Skeletal muscle satellite cell (primary cell): ENCODE data around the gene AMMECR1.

ENCODE experiments used
- H3K27me3 ChIP-seq: 2 replicates; pipeline ENCODE4 v1.7.0; 2013; ENCODE audit warnings: low read length; ENCODE audit not compliant: control insufficient read depth, insufficient read depth
- H3K36me3 ChIP-seq: 2 replicates; pipeline ENCODE4 v1.7.0; 2013; ENCODE audit warnings: mild to moderate bottlenecking, control low read depth, low read length; ENCODE audit not compliant: insufficient read depth
- H3K4me1 ChIP-seq: 2 replicates; pipeline ENCODE4 v1.7.0; 2013; ENCODE audit warnings: low read length; ENCODE audit not compliant: control insufficient read depth, insufficient read depth
- H3K4me2 ChIP-seq: 2 replicates; pipeline ENCODE4 v1.7.0; 2013; ENCODE audit warnings: mild to moderate bottlenecking, low read length
- H3K4me3 ChIP-seq: 2 replicates; pipeline ENCODE4 v1.7.0; 2013; ENCODE audit warnings: low read length
- H3K9ac ChIP-seq: 2 replicates; pipeline ENCODE4 v1.7.0; 2013; ENCODE audit warnings: mild to moderate bottlenecking, low read depth, low read length, moderate library complexity
- H3K9me3 ChIP-seq: replicated peaks from 2 replicates; pipeline ENCODE4 v1.7.0; 2013; ENCODE audit warnings: mild to moderate bottlenecking, control low read depth, low read length

AMMECR1 gene

DNA sequence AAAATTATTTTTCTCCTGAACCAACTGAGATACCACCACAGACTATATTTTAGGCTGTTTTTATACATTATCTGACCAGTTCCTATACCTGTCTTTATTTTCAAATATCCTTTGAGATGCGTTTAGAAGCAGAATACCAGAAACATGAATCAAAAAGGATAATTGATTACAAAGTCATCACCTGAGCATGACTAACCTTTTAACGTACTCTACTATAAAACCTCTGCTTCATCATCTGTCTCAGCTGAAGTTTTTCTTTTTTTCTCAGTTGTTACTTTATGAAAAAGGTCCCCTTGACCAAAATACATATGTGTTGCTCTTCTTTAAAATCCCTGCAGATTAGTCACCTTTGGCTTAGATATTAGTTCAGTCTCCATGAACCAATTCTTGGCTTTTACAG lies 109.8 kb downstream of the AMMECR1 start:
- no peaks in the 10 kb centered on the region for H3K36me3 ChIP-seq
- H3K27me3 ChIP-seq, result no peaks in the 10 kb centered on the region
- H3K9ac ChIP-seq, result no peak overlapping the region
- H3K9me3 ChIP-seq, result no peaks in the 10 kb centered on the region
- H3K4me2 ChIP-seq, result no peak overlapping the region
- no peak overlapping the region for H3K4me3 ChIP-seq
- peaks cover 21% of the 10 kb centered on the region for H3K4me1 ChIP-seq

DNA sequence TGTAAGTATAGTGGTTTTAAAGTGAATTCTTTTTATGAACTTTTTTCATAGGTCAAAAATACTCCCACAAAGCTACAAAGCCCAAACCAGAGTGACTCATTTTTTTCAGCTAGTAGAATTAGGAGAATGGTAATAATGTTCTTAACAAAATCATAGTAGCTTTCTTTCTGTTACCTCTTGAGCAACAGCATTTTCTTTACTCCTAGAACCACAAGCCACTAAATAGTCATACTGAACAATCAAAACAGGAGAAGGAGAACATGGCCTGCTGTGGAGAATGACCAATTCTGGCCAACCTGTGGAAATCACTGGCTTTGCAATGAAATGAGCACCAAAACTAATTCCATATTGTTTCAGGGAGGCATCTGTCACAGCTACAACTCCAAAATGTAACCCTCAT lies 112.9 kb downstream of the AMMECR1 start:
- no peaks in the 10 kb centered on the region for H3K36me3 ChIP-seq
- peaks cover 4% of the 10 kb centered on the region for H3K27me3 ChIP-seq
- H3K4me1 ChIP-seq, result peaks cover 16% of the 10 kb centered on the region
- H3K9ac ChIP-seq, result no peak overlapping the region
- H3K9me3 ChIP-seq, result no peaks in the 10 kb centered on the region
- no peak overlapping the region for H3K4me3 ChIP-seq
- H3K4me2 ChIP-seq, result no peak overlapping the region

DNA sequence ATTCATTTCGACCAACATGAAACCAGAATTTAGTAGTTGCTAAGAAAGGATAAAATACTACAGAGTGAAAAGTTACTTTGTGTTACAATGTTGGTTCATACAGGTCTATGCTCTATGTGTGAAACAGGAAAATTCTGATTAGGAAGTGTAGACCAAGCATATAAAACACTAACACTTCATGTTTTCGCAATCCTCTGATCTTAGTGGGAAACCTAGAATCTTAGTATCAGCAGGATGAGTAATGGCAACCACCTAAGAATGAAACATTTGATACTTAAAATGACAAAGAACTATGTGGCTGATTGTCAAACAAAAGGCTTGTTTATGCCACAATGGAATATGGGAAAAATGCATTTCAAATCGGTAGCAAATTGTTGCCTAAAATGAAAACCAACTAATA lies 116.1 kb downstream of the AMMECR1 start:
- Histone ChIP-seq H3K4me1 (peaks cover 11% of the 10 kb centered on the region), H3K9me3 (no peaks in the 10 kb centered on the region), H3K9ac (no peak overlapping the region), H3K27me3 (peaks cover 13% of the 10 kb centered on the region), H3K4me3 (no peak overlapping the region), H3K36me3 (no peaks in the 10 kb centered on the region), H3K4me2 (no peak overlapping the region)

DNA sequence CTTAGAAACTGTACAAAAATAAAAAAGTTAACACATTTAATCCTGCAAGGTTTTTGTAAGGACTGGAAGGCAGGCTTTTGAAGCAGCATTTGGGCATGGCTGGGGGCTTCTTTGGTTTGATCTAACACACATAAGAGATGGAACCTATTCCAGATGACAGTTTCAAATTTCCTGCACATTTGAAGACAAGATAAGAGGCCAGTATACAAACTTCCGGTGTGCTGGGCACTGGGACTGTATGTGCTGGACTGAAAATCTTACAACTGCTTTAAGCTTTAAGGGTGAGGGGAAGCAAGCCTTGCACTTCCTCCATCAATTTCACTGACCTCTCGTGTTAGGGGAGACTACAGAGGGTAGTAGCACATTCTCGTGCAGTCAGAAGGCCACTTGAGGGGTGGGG lies 122.9 kb downstream of the AMMECR1 start:
- Histone ChIP-seq H3K9me3 (no peaks in the 10 kb centered on the region), H3K4me1 (no peaks in the 10 kb centered on the region)

DNA sequence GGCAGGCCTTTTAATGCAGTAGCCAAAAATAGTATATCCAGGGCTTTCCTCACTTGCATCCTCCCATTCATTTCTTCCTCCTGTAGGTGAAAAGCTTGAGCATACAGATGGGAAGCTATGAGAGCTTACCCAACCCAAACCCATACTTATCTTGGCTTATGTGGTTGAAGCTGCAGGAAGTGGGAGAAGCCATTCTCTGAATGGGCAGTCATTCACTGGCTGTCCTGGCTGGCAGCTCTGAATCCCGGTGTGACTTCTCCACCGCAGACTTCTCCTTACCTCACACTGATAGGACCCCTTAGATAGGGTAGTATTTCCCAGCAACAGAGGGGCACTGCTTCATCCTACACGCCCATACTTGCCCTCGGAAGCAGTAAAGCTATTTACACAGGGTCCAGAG lies 125.4 kb downstream of the AMMECR1 start:
- Histone ChIP-seq H3K4me2 (no peak overlapping the region), H3K27me3 (no peaks in the 10 kb centered on the region), H3K4me1 (no peaks in the 10 kb centered on the region), H3K36me3 (no peaks in the 10 kb centered on the region), H3K9ac (no peak overlapping the region), H3K9me3 (no peaks in the 10 kb centered on the region), H3K4me3 (no peak overlapping the region)

More for the DNA sequence above, 122.9 kb downstream of the AMMECR1 start:
- Histone ChIP-seq H3K36me3 (no peaks in the 10 kb centered on the region), H3K4me3 (no peak overlapping the region), H3K4me2 (no peak overlapping the region), H3K27me3 (peaks cover 9% of the 10 kb centered on the region), H3K9ac (no peak overlapping the region)

DNA sequence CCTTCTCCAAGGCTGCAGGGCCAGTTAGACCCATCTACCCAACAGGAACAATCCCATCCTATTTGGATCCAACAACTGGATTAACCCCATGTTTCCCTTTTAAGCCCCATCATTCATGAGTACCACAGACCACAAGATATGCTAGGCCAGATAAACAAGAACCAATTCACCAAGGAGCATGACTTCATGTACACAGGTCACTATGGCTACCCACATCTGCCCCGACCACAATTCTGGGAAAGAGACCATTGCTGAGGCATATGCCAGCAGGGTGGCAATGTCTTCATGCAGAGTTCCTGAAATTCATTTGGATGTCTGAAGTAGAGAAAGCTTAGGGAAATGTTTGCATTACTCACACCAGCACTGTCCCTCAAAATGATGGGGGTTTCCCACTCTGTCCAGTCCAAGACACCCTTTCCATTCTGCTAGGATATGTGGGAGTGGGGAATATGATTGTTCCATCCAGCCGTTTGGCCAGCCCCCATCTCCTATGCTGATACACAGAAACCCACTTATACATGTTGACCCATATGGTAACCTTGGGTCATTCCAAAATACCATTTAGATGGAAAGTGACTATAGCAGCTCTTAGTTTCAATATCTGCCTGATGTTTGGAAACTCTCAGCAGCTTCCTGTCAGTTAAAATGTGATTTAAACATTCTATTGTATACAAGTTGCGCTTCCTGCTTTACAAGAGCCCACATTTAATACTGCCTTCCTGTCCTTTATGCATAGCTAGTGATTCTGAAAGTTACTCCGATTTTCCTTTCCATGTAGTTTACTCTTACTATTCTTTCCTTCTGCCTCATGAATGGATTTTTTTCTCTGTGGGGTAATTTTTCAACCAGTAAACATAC lies 129.0 kb downstream of the AMMECR1 start:
- no peak overlapping the region for H3K4me2 ChIP-seq
- H3K36me3 ChIP-seq, result no peaks in the 10 kb centered on the region
- no peaks in the 10 kb centered on the region for H3K9me3 ChIP-seq
- H3K27me3 ChIP-seq, result no peaks in the 10 kb centered on the region
- H3K4me3 ChIP-seq, result no peak overlapping the region
- H3K4me1 ChIP-seq, result no peaks in the 10 kb centered on the region
- no peak overlapping the region for H3K9ac ChIP-seq

DNA sequence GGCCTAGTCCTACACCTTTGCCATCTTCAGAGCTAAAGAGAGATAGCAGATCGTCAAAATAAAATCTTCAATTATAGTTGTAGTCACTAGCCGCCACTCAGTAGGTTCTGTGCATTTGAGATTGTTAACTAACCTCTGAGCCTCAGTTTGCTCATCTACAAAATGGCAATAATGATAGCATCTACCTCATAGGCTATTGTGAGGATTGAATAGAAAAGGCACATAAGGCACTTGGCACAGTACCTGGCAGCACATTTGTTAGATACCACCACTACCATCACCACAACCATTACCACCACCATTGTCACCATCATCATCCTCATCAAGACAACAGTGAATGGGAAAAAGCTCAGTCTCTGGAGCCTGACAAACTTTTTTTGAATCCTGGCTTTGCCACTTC lies 134.6 kb downstream of the AMMECR1 start:
- peaks cover 18% of the 10 kb centered on the region for H3K4me1 ChIP-seq
- no peak overlapping the region for H3K4me3 ChIP-seq
- no peaks in the 10 kb centered on the region for H3K36me3 ChIP-seq
- H3K9ac ChIP-seq, result no peak overlapping the region
- H3K9me3 ChIP-seq, result no peaks in the 10 kb centered on the region
- no peaks in the 10 kb centered on the region for H3K27me3 ChIP-seq
- no peak overlapping the region for H3K4me2 ChIP-seq

DNA sequence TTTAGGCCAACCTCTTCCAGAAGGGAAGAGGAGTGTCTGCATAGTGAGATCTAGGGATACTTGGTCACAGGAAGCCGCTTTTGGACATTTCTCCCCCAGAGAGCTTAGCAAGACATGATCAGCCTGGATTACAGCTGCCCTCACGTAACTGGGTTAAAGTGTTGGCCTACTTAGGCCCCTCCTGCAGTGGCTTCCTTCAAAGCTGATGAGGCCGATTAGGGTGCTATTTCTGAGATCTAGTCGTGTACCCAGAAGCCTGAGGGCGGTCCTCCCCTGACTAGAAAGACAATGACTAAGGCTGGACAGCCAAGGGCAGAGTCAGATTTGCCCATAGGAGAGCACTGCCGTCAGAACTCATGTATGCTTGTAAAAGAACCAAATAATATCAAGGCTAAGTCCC lies 135.0 kb downstream of the AMMECR1 start:
- Histone ChIP-seq H3K4me1 (peaks cover 18% of the 10 kb centered on the region), H3K9me3 (no peaks in the 10 kb centered on the region), H3K4me3 (no peak overlapping the region), H3K9ac (no peak overlapping the region), H3K36me3 (no peaks in the 10 kb centered on the region), H3K27me3 (peaks cover under 1% of the 10 kb centered on the region), H3K4me2 (no peak overlapping the region)

DNA sequence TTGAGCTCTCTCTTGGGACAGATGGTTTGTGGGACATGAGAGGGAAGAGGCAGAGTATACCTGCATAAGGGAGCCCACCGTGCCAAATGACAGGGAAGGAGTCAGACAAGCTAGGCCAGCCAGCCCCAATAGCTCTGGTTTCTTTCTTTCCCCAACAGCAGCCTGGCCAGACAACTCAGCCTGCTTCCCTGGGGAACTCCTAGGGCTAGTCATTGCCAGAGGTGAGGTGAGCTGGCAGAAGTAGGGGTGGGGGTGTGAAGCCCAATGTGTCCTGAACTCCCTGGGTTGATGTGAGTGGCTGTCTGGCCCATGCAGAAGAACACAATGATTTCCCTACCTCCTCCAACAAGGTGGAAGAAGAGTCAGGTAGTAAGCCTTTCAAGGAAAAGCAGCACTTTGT lies 135.5 kb downstream of the AMMECR1 start:
- no peak overlapping the region for H3K9ac ChIP-seq
- no peaks in the 10 kb centered on the region for H3K36me3 ChIP-seq
- no peaks in the 10 kb centered on the region for H3K9me3 ChIP-seq
- peaks cover 3% of the 10 kb centered on the region for H3K27me3 ChIP-seq
- H3K4me1 ChIP-seq, result peaks cover 18% of the 10 kb centered on the region
- no peak overlapping the region for H3K4me3 ChIP-seq
- no peak overlapping the region for H3K4me2 ChIP-seq

DNA sequence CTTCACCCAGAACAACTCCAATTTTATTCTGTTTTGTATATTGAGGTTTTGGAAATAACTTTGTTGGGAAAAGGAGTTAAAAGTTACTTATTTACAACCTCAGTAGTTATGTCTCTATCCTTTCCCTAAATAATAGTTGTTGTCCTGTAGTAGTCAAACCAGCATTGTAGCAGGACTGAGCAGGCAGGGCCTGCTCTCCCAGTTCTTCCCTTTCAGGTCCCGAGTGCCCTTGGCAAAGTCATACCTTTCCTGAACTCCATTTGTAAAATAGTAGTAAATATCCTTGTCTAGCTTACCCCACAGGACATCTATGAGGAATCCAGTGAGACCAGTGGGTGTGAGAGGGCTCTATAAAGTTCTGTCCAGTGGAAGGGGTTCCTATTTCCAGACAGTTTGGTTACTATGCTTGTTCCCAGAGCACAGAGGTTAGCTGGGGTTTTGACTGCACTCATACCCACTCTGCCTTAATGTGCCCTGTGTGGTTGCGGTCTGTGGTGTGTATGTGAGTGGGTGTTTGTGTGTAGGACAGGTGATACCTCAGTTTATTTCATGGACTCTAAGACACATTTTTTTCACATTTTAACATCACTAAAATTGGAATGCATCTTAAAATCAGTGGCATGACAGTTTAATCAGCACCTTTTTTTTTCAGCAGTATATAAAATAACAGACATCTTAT lies 136.3 kb downstream of the AMMECR1 start:
- no peak overlapping the region for H3K4me3 ChIP-seq
- H3K27me3 ChIP-seq, result peaks cover 3% of the 10 kb centered on the region
- peaks cover 18% of the 10 kb centered on the region for H3K4me1 ChIP-seq
- no peaks in the 10 kb centered on the region for H3K36me3 ChIP-seq
- H3K9me3 ChIP-seq, result no peaks in the 10 kb centered on the region
- H3K9ac ChIP-seq, result no peak overlapping the region
- H3K4me2 ChIP-seq, result peak overlapping the region; percentile 24

DNA sequence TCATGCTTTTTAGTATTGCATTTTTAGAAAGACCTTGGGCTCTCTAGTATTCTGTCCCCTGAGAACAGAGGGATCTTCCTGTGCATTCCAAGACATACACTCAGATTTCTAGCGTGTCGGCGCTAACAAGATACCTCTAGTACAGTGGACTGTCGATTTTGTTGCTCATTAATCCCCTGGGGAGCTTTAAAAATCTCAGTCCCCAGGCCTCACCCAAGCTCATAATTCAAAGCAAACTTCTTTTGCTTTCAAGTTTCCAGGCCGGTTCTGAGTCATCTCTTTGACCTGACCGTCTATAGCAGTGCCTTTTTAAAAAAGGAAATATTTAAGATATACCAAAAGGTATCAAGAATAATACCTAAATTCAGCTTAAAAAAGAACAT lies 137.0 kb downstream of the AMMECR1 start:
- H3K4me1 ChIP-seq, result peaks cover 18% of the 10 kb centered on the region
- peak overlapping the region; percentile 71 for H3K4me2 ChIP-seq
- H3K4me3 ChIP-seq, result peak overlapping the region; percentile 36
- H3K9ac ChIP-seq, result peak overlapping the region; percentile 28
- no peaks in the 10 kb centered on the region for H3K36me3 ChIP-seq
- no peaks in the 10 kb centered on the region for H3K9me3 ChIP-seq
- H3K27me3 ChIP-seq, result peaks cover 3% of the 10 kb centered on the region
